HG02678 (cell line): ENCODE data around the gene C2CD4B.

Experiments used
- ATAC-seq: cut with Tn5 transposase; IDR thresholded peaks from one replicate; pipeline ENCODE4 v1.9.1; 2021; ENCODE audit warnings: mild to moderate bottlenecking, moderate library complexity; ENCODE audit not compliant: unreplicated experiment

The C2CD4B gene, protein sequence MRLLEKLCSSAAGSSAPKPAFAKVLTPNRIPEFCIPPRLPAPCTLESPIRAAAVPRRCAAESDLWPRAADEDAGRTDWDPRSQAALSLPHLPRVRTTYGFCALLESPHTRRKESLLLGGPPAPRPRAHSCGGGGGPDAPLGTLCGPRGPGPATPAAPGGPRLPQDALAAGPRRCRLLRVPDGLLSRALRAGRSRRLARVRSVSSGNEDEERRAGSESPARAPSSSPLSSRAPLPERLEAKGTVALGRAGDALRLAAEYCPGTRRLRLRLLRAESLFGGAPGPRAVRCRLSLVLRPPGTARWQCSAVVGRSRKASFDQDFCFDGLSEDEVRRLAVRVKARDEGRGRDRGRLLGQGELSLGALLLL

DNA sequence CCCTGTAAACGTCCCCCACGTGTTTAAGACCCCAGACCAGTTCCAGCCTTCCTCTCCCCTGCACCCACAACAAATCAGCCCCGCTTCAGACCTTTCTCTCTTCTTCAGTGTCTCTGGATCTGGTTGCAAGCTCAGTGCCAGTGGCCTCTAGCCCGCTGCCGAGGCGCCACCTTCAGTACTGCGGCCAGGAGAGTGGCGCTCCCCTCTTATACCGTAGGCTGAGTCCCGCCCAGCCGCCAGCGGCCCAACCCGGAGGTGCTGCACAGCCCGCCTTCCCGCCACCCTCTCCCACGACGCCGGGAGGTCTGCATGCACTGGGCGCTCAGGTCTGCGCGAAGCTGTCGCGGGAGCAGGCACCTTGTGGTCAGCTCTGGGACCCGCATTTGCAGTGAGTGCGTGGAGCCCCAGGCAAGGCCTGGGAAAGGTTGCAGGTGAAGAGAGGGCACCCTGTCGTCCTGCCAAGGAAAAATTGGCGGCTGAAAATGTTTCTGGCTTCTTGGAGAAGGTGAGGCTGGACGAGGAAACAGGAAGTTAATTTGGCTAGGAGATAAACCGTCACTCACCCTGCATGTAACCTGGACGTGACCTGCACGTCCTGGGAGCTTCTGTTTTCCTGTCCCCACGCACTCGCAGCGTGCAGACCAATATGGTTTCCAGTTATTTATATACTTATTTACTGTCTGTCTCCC lies at the start of gene C2CD4B:
Gene C2CD4B (minus strand): TSS at position 182 of the 689 bp plus-strand sequence. CDS start 301 bp downstream, outside the sequence.
- no peak for ATAC-seq

DNA sequence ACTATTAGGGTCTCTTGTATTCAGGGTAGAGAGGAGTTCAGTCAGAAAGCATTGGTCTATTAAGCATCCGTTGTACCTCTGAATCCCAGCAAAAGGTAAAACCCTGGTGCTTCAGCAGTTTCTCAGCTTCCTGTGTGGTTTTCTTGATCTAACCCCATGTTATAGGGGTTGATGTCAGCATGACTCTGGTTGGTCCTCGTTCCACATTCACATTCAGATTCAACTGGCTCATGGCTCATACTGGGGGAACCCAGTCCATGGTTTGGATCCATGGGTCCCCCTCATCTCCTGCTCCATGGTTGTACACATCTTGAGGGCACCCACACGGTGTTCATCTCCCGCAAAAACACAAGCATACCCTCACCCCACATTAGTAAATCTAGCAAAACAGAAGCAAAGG lies 47.7 kb upstream of the C2CD4B start:
- ATAC-seq: no peak

DNA sequence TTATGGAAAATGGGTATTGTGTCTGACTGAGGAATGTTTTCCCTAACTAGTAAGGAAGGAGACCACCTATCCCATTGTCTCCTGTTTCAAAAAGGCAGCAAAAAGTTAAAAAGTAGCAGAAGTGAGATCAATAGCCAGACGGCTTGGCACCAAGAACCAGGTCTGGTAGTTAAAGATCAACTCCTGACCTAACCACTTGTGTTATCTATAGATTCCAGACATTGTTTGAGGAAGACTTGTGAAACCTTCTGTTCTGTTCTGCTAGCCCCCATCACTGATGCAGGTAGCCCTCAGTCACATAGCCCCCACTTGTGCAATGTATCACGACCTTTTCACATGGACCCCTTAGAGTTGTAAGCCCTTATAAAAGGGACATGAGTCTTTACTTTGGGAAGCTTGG lies 46.3 kb upstream of the C2CD4B start:
- no peak for ATAC-seq

DNA sequence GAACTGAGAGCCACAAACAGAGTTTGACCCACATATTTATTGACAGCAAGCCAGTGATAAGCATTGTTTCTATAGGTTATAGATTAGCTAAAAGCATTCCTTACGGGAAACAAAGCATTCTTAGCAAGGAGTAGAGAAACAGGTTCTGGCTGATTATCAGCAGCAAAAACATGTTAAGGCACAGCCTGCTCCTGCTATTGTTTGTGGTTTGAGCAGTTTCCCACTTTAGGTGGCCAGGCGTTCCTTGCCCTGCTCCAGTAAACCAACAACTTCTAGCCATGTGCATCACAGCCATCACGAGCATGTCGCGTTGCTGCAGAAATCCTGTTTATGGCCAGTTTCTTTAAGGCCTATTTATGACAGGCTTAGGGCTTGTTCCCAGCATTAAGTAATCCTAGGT lies 44.7 kb upstream of the C2CD4B start:
- ATAC-seq: no peak

DNA sequence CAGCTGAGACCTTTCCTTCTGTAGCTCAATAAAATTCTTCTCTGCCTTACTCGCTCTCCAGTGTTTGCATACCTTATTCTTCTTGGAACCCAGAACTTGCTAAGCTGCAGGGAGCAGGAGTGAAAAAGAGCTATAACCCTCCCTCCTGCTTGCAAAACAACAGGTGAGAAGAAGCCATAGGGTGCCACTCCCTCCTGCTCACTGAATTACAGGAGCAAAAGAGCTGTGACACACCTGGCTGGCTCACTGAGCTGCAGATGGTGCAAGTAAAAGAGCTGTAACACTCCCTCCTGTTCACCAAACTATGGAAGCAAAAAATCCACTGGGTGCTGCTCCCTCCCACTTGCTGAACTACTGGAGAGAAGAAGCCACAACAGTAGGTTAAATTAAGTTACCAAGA lies 44.2 kb upstream of the C2CD4B start:
- ATAC-seq: no peak

DNA sequence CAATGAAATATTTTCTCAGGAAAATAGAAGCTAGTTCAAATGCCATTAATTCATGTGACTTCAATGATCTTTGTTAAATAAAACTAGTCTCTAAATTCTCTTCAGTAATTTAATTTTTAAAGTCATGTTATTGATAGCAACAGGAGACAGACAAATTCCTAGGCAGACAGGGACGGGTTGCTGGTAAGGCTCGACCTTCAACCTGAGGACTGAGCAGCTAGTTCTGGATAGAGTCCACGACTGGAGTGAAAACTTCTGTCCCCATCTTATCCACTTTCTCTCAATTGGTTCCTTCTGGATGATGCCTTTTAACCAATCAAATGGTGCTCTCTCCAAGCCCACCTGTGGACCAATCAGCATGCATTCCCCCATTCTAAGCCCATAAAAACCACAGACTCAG lies 43.8 kb upstream of the C2CD4B start:
- no peak for ATAC-seq

DNA sequence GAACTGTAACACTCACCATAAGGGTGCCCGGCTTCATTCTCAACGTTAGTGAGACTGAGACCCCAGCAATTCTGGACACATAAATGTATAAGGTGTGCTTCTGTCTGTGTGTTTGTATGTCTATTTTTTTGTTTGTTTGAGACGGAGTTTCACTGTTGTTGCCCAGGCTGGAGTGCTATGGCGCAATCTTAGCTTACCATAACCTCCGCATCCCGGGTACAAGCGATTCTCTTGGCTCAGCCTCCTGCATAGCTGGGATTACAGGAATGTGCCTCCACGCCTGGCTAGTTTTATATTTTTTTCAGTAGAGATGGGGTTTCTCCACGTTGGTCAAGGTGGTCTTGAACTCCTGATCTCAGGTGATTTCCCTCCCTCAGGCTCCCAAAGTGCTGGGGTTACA lies 43.3 kb upstream of the C2CD4B start:
- no peak for ATAC-seq

DNA sequence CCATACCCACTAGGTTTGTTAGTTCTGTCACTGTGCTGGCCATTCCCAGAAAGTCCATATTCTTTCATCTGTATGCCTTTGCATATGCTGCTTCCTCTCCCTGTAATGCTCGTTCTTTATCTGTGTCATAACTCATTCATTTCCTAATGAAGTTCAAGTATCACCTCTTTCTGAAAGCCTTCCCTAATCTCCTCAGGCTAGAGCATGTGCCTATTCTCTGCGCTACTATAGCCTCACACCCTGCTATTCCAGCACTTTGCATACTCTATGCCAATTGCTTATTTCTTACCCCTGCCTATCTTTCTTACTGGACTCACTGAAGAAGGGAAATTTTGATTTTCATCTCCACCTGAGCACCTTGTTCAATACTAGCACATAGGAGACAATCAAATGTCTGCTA lies 25.6 kb upstream of the C2CD4B start:
- ATAC-seq: no peak

DNA sequence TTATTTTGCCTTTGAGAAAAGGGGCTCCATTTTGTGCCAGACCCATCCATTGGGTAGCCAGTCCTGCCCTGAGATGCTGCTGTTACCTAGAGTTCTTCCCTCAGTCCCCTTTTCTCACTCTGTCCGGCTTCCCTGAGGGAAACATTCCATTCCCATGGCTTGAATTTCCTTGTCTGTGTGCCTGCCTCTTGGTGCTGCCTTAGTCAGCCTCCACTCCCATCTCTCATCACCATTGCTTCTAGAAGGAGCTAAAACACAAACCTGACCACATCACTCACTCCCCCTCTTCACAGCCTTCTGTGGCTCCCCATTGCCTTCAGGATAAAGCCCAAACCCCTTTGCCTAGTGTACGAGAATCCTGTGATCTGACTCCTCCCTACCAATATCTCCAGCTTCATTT lies 25.2 kb upstream of the C2CD4B start:
- no peak for ATAC-seq

DNA sequence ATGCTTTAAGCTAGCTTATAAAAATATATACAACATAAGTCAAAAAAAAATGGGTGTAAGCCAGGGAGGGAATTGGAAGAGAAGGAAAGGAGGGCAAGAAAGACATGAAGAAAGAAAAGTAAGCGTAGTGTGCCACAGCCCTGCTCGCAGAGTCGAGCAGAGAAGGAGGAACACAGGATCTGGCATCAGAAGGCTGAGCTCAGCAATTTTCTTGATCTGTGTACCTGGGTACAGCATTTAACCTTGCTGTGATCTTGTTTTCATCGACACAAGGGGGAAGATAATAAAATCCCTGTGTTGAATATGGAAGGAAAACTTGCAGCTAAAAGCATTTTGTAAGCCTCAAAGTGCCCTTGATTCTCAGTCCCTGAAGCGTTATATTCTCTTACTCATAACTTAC lies 23.7 kb upstream of the C2CD4B start:
- ATAC-seq: no peak

DNA sequence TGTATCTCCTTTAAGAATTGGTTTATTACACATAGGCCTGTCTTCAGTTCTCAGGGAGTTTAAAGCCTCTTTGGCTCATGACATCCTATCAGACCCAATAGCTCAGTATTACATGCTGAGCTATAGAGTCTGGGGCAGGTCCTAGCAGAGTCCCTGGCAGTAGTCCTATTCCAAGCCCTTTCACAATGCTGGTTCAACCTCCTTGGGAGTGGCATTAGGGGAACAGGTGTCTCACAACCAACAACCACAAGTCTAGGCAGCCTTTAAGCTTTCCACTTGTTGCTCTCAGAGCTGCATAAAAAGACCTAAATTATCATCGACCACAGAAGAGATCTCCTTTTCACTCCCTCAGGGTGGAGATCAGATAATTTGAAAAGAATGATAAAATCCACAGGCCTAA lies 22.8 kb upstream of the C2CD4B start:
- no peak for ATAC-seq

DNA sequence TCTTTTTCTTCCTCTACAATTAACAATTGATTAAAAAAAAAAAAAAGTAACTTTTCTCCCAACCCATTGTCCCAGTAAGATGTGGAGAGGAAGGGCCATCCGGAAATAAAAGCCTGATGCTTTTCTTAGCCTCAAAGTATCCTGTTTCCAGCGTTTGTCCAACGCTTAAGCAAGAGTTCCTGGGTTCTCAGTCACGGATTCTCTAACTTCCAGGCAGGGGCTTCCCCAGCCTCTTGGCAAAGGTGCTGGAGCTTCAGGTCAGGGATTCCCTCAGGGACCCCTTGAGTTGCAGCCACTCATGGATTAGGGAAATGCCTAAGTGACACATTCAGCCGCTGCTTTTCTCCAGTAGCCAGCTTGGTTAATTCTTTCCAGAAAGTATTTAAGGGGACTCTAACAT lies 22.3 kb upstream of the C2CD4B start:
- ATAC-seq: no peak

DNA sequence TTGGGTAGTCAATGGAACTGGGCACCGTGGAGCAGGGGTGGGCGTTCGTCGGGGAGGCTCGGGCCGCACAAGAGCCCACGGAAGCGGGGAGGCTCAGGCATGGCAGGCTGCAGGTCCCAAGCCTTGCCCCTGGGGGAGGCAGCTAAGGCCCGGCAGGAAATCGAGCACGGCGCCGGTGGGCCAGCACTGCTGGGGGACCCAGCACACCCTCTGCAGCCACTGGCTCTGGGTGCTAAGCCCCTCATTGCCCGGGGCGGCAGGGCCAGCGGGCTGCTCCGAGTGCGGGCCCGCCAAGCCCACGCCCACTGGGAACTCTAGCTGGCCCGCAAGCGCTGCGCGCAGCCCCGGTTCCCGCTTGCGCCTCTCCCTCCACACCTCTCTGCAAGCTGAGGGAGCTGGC lies 21.5 kb upstream of the C2CD4B start:
- no peak for ATAC-seq

DNA sequence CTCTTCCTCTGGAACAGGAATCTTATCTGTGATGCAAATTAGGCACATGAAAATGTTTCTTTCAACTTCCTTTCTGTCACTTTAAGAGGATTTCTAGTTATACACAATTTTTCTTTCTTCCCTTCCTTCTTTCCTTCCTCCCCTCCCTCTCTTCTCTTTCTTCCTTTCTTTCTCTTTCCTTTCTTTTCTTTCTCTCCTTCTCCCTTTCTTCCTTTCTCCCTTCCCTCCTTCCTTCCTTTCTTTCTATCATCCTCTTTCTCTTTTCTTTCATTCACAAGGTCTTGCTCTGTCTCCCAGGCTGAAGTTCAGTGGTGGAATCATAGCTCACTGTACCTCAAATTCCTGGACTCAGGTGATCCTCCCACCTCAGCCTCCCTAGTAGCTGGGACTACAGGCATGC lies 18.0 kb upstream of the C2CD4B start:
- no peak for ATAC-seq

DNA sequence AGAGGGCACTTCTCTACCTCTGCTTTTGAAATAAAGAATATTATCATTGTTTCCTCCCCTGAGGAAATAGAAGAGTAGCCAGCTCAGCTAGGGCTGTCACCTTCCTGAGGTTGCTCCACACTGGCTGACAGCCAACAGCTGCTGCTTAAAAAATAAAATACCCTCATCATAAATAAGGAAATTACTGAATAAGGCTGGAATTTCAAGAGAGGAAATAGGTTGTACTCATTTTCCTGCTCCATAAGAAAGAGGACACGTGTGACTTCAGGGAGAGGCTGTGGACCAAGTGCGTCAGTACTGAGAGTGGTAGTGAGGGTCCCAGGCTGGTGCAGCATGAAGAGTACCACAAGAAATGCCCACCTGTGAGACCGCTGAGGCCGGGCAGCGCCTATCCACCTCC lies 8.1 kb upstream of the C2CD4B start:
- ATAC-seq: no peak

DNA sequence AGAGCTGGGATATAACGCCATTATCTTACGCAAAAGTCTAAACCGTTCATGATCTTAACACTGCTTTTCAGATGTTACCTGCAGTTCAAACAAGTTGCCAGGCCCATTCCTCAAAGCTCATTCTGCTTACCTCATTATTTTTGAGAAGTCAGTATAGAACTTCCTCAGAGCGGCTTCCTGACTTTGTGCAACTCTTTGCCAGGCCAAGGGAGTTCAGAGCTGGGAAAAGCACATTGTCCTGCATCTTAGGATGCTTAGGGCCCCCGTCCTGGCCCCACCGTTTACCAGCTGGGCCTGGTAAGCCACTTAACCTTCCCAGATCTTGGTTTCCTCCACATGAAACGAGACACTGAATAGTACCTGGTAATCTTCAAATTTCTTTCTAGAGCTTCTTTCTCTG lies 6.8 kb upstream of the C2CD4B start:
- no peak for ATAC-seq

DNA sequence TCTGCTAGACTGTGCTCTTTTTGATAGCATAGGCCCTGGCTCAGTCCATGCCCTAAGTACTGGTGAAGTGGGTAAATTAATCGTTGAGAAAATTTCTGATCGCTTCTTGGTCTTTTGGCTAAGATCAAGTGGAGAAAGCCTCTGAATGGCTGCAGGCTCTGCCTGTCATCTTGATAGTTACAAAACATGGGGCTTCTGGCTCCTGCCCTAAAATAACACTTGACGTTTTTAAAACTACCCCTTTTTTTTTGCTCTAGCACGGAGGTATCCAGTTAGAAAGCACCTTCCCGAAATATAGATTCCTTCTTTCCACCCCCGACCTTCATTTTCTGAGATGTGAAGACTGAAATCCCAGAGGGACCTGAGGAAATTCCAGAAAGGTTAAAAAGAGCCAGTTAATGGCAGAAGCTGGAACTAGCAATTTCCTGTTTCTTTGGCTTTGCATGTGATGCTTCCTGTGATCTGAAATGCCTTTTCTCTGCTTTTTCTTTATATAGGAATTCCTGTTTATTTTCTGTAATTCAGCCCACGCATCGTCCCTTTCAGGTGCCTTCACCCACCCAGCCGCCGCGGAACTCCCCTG lies 799 bp upstream of the C2CD4B start:
- no peak for ATAC-seq

DNA sequence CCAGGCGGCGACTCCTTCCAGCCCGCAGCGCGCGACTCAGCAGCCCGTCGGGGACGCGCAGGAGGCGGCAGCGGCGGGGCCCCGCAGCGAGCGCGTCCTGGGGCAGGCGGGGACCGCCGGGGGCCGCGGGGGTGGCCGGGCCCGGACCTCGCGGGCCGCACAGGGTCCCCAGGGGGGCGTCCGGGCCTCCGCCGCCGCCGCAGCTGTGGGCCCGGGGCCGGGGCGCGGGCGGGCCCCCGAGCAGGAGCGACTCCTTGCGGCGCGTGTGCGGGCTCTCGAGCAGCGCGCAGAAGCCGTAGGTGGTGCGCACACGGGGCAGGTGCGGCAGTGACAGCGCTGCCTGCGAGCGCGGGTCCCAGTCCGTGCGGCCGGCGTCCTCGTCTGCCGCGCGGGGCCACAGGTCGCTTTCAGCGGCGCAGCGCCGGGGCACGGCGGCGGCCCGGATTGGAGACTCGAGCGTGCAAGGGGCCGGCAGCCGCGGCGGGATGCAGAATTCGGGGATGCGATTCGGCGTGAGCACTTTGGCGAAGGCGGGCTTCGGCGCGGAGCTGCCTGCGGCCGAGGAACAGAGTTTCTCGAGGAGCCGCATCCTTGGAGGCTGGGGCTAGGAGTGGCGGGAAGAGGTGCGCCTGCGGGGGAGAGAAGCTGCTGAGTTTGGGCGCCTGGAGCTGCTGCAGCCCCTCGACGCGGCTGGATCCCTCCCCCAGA lies 535 bp downstream of the C2CD4B start:
- no peak for ATAC-seq

DNA sequence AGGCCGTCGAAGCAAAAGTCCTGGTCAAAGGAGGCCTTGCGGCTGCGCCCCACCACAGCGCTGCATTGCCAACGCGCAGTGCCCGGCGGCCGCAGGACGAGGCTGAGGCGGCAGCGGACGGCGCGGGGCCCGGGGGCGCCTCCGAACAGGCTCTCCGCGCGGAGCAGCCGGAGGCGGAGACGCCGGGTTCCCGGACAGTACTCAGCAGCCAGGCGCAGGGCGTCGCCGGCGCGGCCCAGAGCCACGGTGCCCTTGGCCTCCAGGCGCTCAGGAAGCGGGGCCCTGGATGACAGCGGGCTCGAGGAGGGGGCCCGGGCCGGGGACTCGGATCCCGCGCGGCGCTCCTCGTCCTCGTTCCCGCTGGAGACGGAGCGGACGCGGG lies 1.1 kb downstream of the C2CD4B start:
- ATAC-seq: no peak

DNA sequence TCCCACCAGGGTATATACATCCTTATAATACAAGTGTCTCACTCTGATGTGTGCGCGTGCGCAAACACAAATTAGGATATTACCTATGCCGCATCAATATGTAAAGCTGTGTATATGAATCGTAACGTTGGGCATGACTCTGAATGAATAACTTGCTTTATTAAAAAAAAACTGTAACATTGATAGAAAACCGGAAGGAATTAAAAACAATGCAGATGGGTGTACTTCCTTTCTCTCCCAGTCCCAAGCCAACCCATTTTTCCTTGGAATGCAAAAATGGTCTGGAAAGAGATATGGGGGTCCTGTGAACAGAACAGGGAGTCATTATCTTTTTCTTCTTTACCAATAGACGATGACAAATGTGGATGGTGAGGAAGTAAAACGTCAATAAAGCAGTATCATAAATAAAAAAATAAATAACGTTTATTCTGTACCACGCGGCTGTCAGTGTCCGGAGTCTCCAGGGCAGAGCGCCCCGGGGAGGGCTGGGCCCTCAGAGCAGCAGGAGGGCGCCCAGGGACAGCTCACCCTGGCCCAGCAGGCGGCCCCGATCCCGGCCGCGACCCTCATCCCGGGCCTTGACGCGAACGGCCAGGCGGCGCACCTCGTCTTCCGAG lies 1.6 kb downstream of the C2CD4B start:
- ATAC-seq: no peak

DNA sequence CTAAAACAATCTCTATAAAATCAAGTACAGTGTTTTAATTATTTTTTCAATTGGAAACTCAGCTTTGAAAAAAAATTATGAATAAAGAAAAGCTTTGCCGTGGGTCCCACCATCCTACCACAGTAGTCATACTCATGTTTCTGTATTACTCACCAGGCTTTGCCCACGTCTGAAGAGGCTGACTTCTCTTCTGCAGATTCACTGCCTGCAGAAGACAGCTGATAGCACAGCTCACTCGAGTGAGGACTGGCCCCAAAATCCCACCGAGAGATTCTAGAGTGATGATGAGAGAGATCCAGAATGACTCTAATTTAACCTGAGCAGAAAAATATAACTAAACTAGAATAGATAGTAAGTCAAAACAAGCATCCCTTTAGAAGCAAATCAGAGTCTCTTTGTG lies 11.9 kb downstream of the C2CD4B start:
- no peak for ATAC-seq
